Kidney epithelial cell (primary cell): ENCODE measurements around the gene HLA-E. TPM values are rescaled to one million over a fixed set of nuclear protein-coding genes. Genes with fewer than 3 reads are reported as not detected.
"Not testable (repeated sequence)": the region's sequence is repeated elsewhere in the genome, so short reads cannot be mapped to it uniquely, and the experiment has no call there.

Experiments
- DNase-seq: peaks from one replicate; pipeline ENCODE4 v3.0.0-alpha.2; 2010; ENCODE audit warnings: low read depth
- H3K27me3 ChIP-seq: 2 replicates; pipeline ENCODE4 v1.6.0; 2011; ENCODE audit warnings: low read length; ENCODE audit not compliant: control insufficient read depth, insufficient read depth
- H3K36me3 ChIP-seq: 2 replicates; pipeline ENCODE4 v1.5.1; 2011; ENCODE audit warnings: low read length; ENCODE audit not compliant: control insufficient read depth, insufficient read depth
- H3K4me3 ChIP-seq: 2 replicates; pipeline ENCODE4 v1.5.1; 2011; ENCODE audit warnings: low read depth, mild to moderate bottlenecking, control low read depth, low read length
- total RNA-seq: library from RNA; depleted of rRNA; stranded (reverse); fragments of >200 nt; gene quantifications from 2 replicates; pipeline ENCODE4 v1.2.3, GENCODE V29; 2015
- TF ChIP-seq, protein P1 (sequence below): IDR thresholded peaks from 2 replicates; pipeline ENCODE4 v1.5.1; 2011; ENCODE audit warnings: mild to moderate bottlenecking, moderate library complexity, low read length, control low read depth, inconsistent platforms; ENCODE audit not compliant: insufficient read depth, poor library complexity, severe bottlenecking

The HLA-E gene
- total RNA-seq, 1 donor from 2014 or later: 109 TPM

GRCh38 chr6:30510419-30511168 lies 21.3 kb downstream of the HLA-E start:
- H3K36me3 ChIP-seq: no peaks in the 10 kb centered on the region
- TF ChIP-seq, protein P1, sequence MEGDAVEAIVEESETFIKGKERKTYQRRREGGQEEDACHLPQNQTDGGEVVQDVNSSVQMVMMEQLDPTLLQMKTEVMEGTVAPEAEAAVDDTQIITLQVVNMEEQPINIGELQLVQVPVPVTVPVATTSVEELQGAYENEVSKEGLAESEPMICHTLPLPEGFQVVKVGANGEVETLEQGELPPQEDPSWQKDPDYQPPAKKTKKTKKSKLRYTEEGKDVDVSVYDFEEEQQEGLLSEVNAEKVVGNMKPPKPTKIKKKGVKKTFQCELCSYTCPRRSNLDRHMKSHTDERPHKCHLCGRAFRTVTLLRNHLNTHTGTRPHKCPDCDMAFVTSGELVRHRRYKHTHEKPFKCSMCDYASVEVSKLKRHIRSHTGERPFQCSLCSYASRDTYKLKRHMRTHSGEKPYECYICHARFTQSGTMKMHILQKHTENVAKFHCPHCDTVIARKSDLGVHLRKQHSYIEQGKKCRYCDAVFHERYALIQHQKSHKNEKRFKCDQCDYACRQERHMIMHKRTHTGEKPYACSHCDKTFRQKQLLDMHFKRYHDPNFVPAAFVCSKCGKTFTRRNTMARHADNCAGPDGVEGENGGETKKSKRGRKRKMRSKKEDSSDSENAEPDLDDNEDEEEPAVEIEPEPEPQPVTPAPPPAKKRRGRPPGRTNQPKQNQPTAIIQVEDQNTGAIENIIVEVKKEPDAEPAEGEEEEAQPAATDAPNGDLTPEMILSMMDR: no peak
- H3K4me3 ChIP-seq: no peak overlapping the region
- no peaks in the 10 kb centered on the region for H3K27me3 ChIP-seq
- DNase-seq: no peak

GRCh38 chr6:30511169-30511546 lies 21.8 kb downstream of the HLA-E start:
- Histone ChIP-seq H3K36me3 (no peaks in the 10 kb centered on the region), H3K4me3 (no peak overlapping the region), H3K27me3 (no peaks in the 10 kb centered on the region)
- TF ChIP-seq, protein P1: no peak
- no peak for DNase-seq

DNA sequence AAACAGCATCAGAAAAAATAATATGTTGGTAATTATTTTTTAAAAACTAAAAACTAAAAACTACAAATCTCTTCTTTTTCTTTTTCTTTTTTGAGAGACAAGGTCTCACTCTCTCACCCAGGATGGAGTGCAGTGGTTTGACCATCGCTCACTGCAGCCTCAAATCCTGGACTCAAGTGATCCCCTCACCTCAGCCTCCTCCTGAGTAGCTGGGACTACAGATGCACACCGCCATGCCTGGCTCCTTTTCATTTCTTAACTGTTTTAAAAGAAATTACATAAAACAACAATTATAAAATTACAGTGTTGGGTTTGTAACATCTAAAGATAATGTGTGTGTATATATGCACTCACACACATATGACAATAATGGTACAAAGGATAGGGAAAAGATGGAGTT lies 24.1 kb downstream of the HLA-E start:
- TF ChIP-seq, protein P1: no peak
- Histone ChIP-seq H3K36me3 (no peaks in the 10 kb centered on the region), H3K4me3 (no peak overlapping the region), H3K27me3 (no peaks in the 10 kb centered on the region)
- DNase-seq: no peak

DNA sequence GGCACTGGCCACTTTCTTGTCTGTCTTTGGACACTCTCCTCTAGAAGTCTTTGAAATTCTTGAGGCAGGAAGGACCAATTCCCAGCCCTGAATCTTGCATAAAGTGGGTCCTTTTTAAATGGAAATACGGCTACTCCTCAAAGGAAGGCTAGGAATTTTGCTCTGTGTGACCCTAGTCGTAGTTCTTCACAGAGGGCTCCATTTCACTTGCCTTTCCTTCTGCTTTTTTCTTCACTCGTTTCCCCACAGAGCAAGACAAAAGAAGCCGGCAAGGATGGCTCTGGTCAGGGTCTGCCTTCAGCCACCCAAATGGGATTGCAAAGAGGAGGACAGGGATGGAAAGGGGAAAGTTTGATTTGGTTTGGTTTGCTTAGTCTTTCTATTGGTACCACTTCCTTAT lies 25.8 kb downstream of the HLA-E start:
- Histone ChIP-seq H3K27me3 (no peaks in the 10 kb centered on the region), H3K36me3 (no peaks in the 10 kb centered on the region), H3K4me3 (no peak overlapping the region)
- DNase-seq: no peak
- TF ChIP-seq, protein P1: no peak

- TF ChIP-seq, protein P1: no peak
- H3K4me3 ChIP-seq: peak overlapping the region; percentile 42
- no peaks in the 10 kb centered on the region for H3K36me3 ChIP-seq
- peak; percentile 81 for DNase-seq
- no peaks in the 10 kb centered on the region for H3K27me3 ChIP-seq
Measured at GRCh38 chr6:30515944-30516753, 26.8 kb downstream of the HLA-E start.

DNA sequence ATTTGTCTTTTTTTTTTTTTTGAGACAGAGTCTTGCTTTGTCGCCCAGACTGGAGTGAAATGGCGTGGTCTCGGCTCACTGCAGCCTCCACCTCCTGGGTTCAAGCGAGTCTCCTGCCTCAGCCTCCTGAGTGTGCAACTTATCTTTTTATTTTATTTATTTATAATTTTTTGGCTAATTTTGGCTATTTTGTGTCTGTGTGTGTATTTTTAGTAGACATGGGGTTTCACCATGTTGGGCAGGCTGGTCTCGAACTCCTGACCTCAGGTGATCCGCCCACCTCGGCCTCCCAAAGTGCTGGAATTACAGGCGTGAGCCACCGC lies 27.4 kb downstream of the HLA-E start:
- H3K36me3 ChIP-seq, DNase-seq, H3K27me3 ChIP-seq, H3K4me3 ChIP-seq: not testable (repeated sequence)

- not testable (repeated sequence) for H3K27me3 ChIP-seq, DNase-seq, H3K4me3 ChIP-seq, H3K36me3 ChIP-seq
Measured at GRCh38 chr6:30517767-30518504, 28.6 kb downstream of the HLA-E start.

GRCh38 chr6:30518505-30519145 lies 29.3 kb downstream of the HLA-E start:
- DNase-seq, H3K27me3 ChIP-seq, H3K4me3 ChIP-seq, H3K36me3 ChIP-seq: not testable (repeated sequence)
